Muscle layer of duodenum (tissue), 2 donors: ENCODE data around the gene RNF145.

Source experiments
- H3K27ac ChIP-seq: one replicate; pipeline ENCODE4 v1.7.0; 2013; ENCODE audit warnings: mild to moderate bottlenecking, low read length
- H3K27me3 ChIP-seq: one replicate; pipeline ENCODE4 v1.7.0; 2013; ENCODE audit warnings: low read depth, mild to moderate bottlenecking, control low read depth, low read length
- H3K36me3 ChIP-seq, 2 donors: one replicate each; pipeline ENCODE4 v1.7.0; 2013; ENCODE audit warnings: low read length in 2 of 2, control low read depth in 1 of 2, mild to moderate bottlenecking in 1 of 2; ENCODE audit not compliant: insufficient read depth in 2 of 2, control insufficient read depth in 1 of 2
- H3K4me1 ChIP-seq, 2 donors: one replicate each; pipeline ENCODE4 v1.7.0; 2013; ENCODE audit warnings: low read length in 2 of 2, mild to moderate bottlenecking in 2 of 2, control low read depth in 1 of 2, moderate library complexity in 1 of 2; ENCODE audit not compliant: insufficient read depth in 2 of 2, control insufficient read depth in 1 of 2
- H3K4me3 ChIP-seq, 2 donors: one replicate each; pipeline ENCODE4 v1.7.0; 2013; ENCODE audit warnings: low read length in 2 of 2, low read depth in 1 of 2, mild to moderate bottlenecking in 1 of 2
- H3K9me3 ChIP-seq, 2 donors: one replicate each; pipeline ENCODE4 v1.7.0; 2013; ENCODE audit warnings: low read length in 2 of 2, control low read depth in 1 of 2, mild to moderate bottlenecking in 1 of 2; ENCODE audit not compliant: control insufficient read depth in 1 of 2
- donor health status: healthy.

Gene RNF145

GRCh38 chr5:159186319-159186718, 23.0 kb downstream of the RNF145 start:
- Histone ChIP-seq H3K36me3 (peaks cover 6 to 18% of the 10 kb centered on the region in 2 donors), H3K4me3 (no peak overlapping the region), H3K4me1 (peaks cover 9 to 28% of the 10 kb centered on the region in 2 donors), H3K9me3 (no peaks in the 10 kb centered on the region), H3K27me3 (no peaks in the 10 kb centered on the region), H3K27ac (peak overlapping the region; percentile 30)

GRCh38 chr5:159185773-159186172, 23.6 kb downstream of the RNF145 start:
- Histone ChIP-seq H3K36me3 (peaks cover 6 to 18% of the 10 kb centered on the region in 2 donors), H3K27me3 (no peaks in the 10 kb centered on the region), H3K9me3 (no peaks in the 10 kb centered on the region), H3K4me3 (no peak overlapping the region), H3K27ac (peak overlapping the region; percentile 30), H3K4me1 (peaks cover 9 to 28% of the 10 kb centered on the region in 2 donors)

- peaks cover 9 to 28% of the 10 kb centered on the region in 2 donors for H3K4me1 ChIP-seq
- no peak overlapping the region for H3K4me3 ChIP-seq
- H3K36me3 ChIP-seq: peaks cover 6 to 22% of the 10 kb centered on the region in 2 donors
- peak overlapping the region; percentile 67 for H3K27ac ChIP-seq
- no peaks in the 10 kb centered on the region for H3K27me3 ChIP-seq
- no peaks in the 10 kb centered on the region for H3K9me3 ChIP-seq
Measured at GRCh38 chr5:159184858-159185381, 24.4 kb downstream of the RNF145 start.

- Histone ChIP-seq H3K9me3 (no peaks in the 10 kb centered on the region), H3K4me3 (no peak overlapping the region), H3K4me1 (peaks cover 9 to 23% of the 10 kb centered on the region in 2 donors), H3K36me3 (peaks cover under 1 to 27% of the 10 kb centered on the region in 2 donors), H3K27me3 (no peaks in the 10 kb centered on the region), H3K27ac (peak overlapping the region; percentile 67)
Measured at GRCh38 chr5:159184236-159184635, 25.1 kb downstream of the RNF145 start.

GRCh38 chr5:159183247-159183646, 26.1 kb downstream of the RNF145 start:
- peaks cover 9 to 20% of the 10 kb centered on the region in 2 donors for H3K4me1 ChIP-seq
- no peak overlapping the region for H3K4me3 ChIP-seq
- peak overlapping the region; percentile 41 for H3K27ac ChIP-seq
- H3K36me3 ChIP-seq: peaks cover 0 to 31% of the 10 kb centered on the region in 2 donors
- no peaks in the 10 kb centered on the region for H3K9me3 ChIP-seq
- no peaks in the 10 kb centered on the region for H3K27me3 ChIP-seq

- Histone ChIP-seq H3K4me1 (peaks cover 9 to 20% of the 10 kb centered on the region in 2 donors), H3K27ac (peak overlapping the region; percentile 41), H3K36me3 (peaks cover 0 to 30% of the 10 kb centered on the region in 2 donors), H3K9me3 (no peaks in the 10 kb centered on the region), H3K27me3 (no peaks in the 10 kb centered on the region), H3K4me3 (no peak overlapping the region)
Measured at GRCh38 chr5:159182691-159183090, 26.7 kb downstream of the RNF145 start.

GRCh38 chr5:159181651-159182050, 27.7 kb downstream of the RNF145 start:
- Histone ChIP-seq H3K27ac (peak overlapping the region; percentile 41), H3K27me3 (no peaks in the 10 kb centered on the region), H3K4me3 (no peak overlapping the region), H3K36me3 (peaks cover 0 to 30% of the 10 kb centered on the region in 2 donors), H3K4me1 (peaks cover 9 to 20% of the 10 kb centered on the region in 2 donors), H3K9me3 (no peaks in the 10 kb centered on the region)

- Histone ChIP-seq H3K4me1 (peaks cover 9 to 20% of the 10 kb centered on the region in 2 donors), H3K27ac (no peak overlapping the region), H3K4me3 (no peak overlapping the region), H3K9me3 (no peaks in the 10 kb centered on the region), H3K36me3 (peaks cover 0 to 35% of the 10 kb centered on the region in 2 donors), H3K27me3 (no peaks in the 10 kb centered on the region)
Measured at GRCh38 chr5:159181152-159181551, 28.2 kb downstream of the RNF145 start.

GRCh38 chr5:159179529-159180305, 29.6 kb downstream of the RNF145 start:
- peak overlapping the region; percentile 1 for H3K27ac ChIP-seq
- peaks cover 0 to 26% of the 10 kb centered on the region in 2 donors for H3K36me3 ChIP-seq
- H3K4me3 ChIP-seq: no peak overlapping the region
- peaks cover under 1 to 18% of the 10 kb centered on the region in 2 donors for H3K4me1 ChIP-seq
- H3K27me3 ChIP-seq: no peaks in the 10 kb centered on the region
- no peaks in the 10 kb centered on the region for H3K9me3 ChIP-seq

GRCh38 chr5:159178978-159179377, 30.4 kb downstream of the RNF145 start:
- no peaks in the 10 kb centered on the region for H3K27me3 ChIP-seq
- peaks cover 0 to 26% of the 10 kb centered on the region in 2 donors for H3K36me3 ChIP-seq
- peaks cover 0 to 21% of the 10 kb centered on the region in 2 donors for H3K4me1 ChIP-seq
- peak overlapping the region; percentile 1 for H3K27ac ChIP-seq
- H3K4me3 ChIP-seq: no peak overlapping the region
- no peaks in the 10 kb centered on the region for H3K9me3 ChIP-seq

GRCh38 chr5:159175547-159175946, 33.8 kb downstream of the RNF145 start:
- Histone ChIP-seq H3K4me3 (no peak overlapping the region), H3K9me3 (no peaks in the 10 kb centered on the region), H3K36me3 (peaks cover 3 to 26% of the 10 kb centered on the region in 2 donors), H3K27me3 (no peaks in the 10 kb centered on the region), H3K27ac (no peak overlapping the region), H3K4me1 (peaks cover 0 to 16% of the 10 kb centered on the region in 2 donors)
